H1 (cell line): ENCODE data around the gene UBE2V1. TPM values are rescaled to one million over a fixed set of nuclear protein-coding genes. Genes with fewer than 3 reads are reported as not detected.

Experiments used
- CTCF ChIA-PET: fragments of 300-600 bp; sonication (Branson Sonifier 250); formaldehyde crosslinking; loops from one replicate; lab custom pipeline; 2021; ENCODE audit not compliant: partially characterized antibody; lab: Charles Lee
- POLR2A ChIA-PET: fragments of 300-600 bp; sonication (Branson Sonifier 250); formaldehyde crosslinking; loops from one replicate; lab custom pipeline; 2021; ENCODE audit warnings: inconsistent platforms; ENCODE audit not compliant: partially characterized antibody; lab: Charles Lee
- DNase-seq, 2 experiments: peaks; one replicate each; pipeline versions ENCODE4 v3.0.0 to v3.0.0-alpha.2; 2010 to 2022; ENCODE audit warnings: low spot score in 2 of 2, low read depth in 1 of 2, mixed read lengths in 1 of 2
- FAIRE-seq: peaks from 2 replicates; lab custom pipeline; 2011; peaks lifted over from hg19 to GRCh38; lab: Jason Lieb, UNC
- H2AFZ ChIP-seq: 2 replicates; pipeline ENCODE4 v1.8.1; 2012; ENCODE audit warnings: low read length, inconsistent platforms
- H2AK5ac ChIP-seq: 2 replicates; pipeline ENCODE4 v1.6.1; 2013; ENCODE audit warnings: low read depth, low read length
- H2BK120ac ChIP-seq: replicated peaks from 2 replicates; pipeline ENCODE3; 2013; ENCODE audit warnings: low read depth, low read length, inconsistent platforms
- H2BK12ac ChIP-seq: 2 replicates; pipeline ENCODE4 v1.6.1; 2013; ENCODE audit warnings: low read depth, low read length
- H2BK15ac ChIP-seq: 2 replicates; pipeline ENCODE4 v1.6.1; 2013; ENCODE audit warnings: low read length
- H2BK20ac ChIP-seq: 2 replicates; pipeline ENCODE4 v1.6.1; 2013; ENCODE audit warnings: low read length
- H2BK5ac ChIP-seq: 2 replicates; pipeline ENCODE4 v1.6.1; 2013; ENCODE audit warnings: low read depth, low read length
- H3K14ac ChIP-seq: 2 replicates; pipeline ENCODE4 v1.6.1; 2013; ENCODE audit warnings: inconsistent platforms; ENCODE audit not compliant: insufficient read length
- H3K18ac ChIP-seq: 2 replicates; pipeline ENCODE4 v1.6.1; 2013; ENCODE audit warnings: low read length; ENCODE audit errors: extremely low read depth
- H3K23ac ChIP-seq: 2 replicates; pipeline ENCODE4 v1.6.1; 2013; ENCODE audit warnings: inconsistent platforms; ENCODE audit not compliant: insufficient read length
- H3K23me2 ChIP-seq: 2 replicates; pipeline ENCODE4 v1.6.1; 2013; ENCODE audit warnings: low read depth, low read length
- H3K27ac ChIP-seq: 2 replicates; pipeline ENCODE4 v1.6.1; 2011; ENCODE audit warnings: low read depth, low read length, inconsistent platforms
- H3K27me3 ChIP-seq, 4 experiments: replicated peaks in 1 of 4; 1 replicate in 1 of 4; 2 replicates in 3 of 4; pipeline versions ENCODE4 v1.6.1 to v1.8.1; 2011 to 2013; ENCODE audit warnings: low read length in 3 of 4, mild to moderate bottlenecking in 3 of 4, inconsistent platforms in 2 of 4, mixed read lengths in 2 of 4, moderate library complexity in 1 of 4; ENCODE audit not compliant: control insufficient read depth in 3 of 4, insufficient read depth in 3 of 4; ENCODE audit errors: extremely low read depth in 1 of 4
- H3K36me3 ChIP-seq, 4 experiments: 2 replicates each; pipeline versions ENCODE4 v1.6.1 to v1.8.1; 2011 to 2013; ENCODE audit warnings: mild to moderate bottlenecking in 4 of 4, low read length in 3 of 4, moderate library complexity in 2 of 4, control low read depth in 1 of 4, inconsistent platforms in 1 of 4; ENCODE audit not compliant: insufficient read depth in 4 of 4, control insufficient read depth in 2 of 4
- H3K4ac ChIP-seq: replicated peaks from 2 replicates; pipeline ENCODE3; 2013; ENCODE audit warnings: low read length, low read depth, mixed read lengths, inconsistent platforms; ENCODE audit not compliant: insufficient read length
- H3K4me1 ChIP-seq, 4 experiments: replicated peaks in 1 of 4; 1 replicate in 1 of 4; 2 replicates in 3 of 4; pipeline versions ENCODE4 v1.6.1 to v1.8.1; 2011 to 2013; ENCODE audit warnings: low read length in 3 of 4, inconsistent platforms in 2 of 4, mixed read lengths in 1 of 4; ENCODE audit not compliant: insufficient read depth in 4 of 4, control insufficient read depth in 3 of 4
- H3K4me2 ChIP-seq, 2 experiments: 2 replicates each; pipeline versions ENCODE4 v1.6.1 to v1.8.1; 2011 to 2013; ENCODE audit warnings: low read depth in 2 of 2, low read length in 2 of 2, control low read depth in 1 of 2, inconsistent platforms in 1 of 2, mild to moderate bottlenecking in 1 of 2; ENCODE audit not compliant: insufficient read depth in 1 of 2
- H3K4me3 ChIP-seq, 4 experiments: fragments of 200-600, 300-600 bp in 1 of 4; sonication (generic), shearing (Covaris generic), sonication (Bioruptor Twin) in 1 of 4; 2 replicates each; pipeline versions ENCODE4 v1.5.1 to v1.8.1; 2011 to 2016; ENCODE audit warnings: low read length in 4 of 4, low read depth in 3 of 4, control low read depth in 2 of 4, inconsistent platforms in 2 of 4, mild to moderate bottlenecking in 2 of 4, mixed read lengths in 1 of 4, moderate library complexity in 1 of 4; ENCODE audit not compliant: insufficient read depth in 2 of 4; ENCODE audit errors: extremely low read depth in 1 of 4
- H3K56ac ChIP-seq: replicated peaks from 2 replicates; pipeline ENCODE3; 2013; ENCODE audit warnings: low read depth, mild to moderate bottlenecking, mixed read lengths, low read length, inconsistent platforms; ENCODE audit not compliant: insufficient read length
- H3K79me1 ChIP-seq: 2 replicates; pipeline ENCODE4 v1.6.1; 2013; ENCODE audit warnings: low read depth, low read length, control low read depth
- H3K79me2 ChIP-seq, 2 experiments: 2 replicates each; pipeline versions ENCODE4 v1.6.1 to v1.8.1; 2012 to 2013; ENCODE audit warnings: low read length in 2 of 2, mild to moderate bottlenecking in 2 of 2, inconsistent platforms in 1 of 2; ENCODE audit not compliant: insufficient read depth in 2 of 2, control insufficient read depth in 1 of 2
- H3K9ac ChIP-seq, 4 experiments: replicated peaks in 1 of 4; 1 replicate in 1 of 4; 2 replicates in 3 of 4; pipeline versions ENCODE4 v1.6.1 to v1.8.1; 2011 to 2013; ENCODE audit warnings: low read depth in 3 of 4, low read length in 3 of 4, control low read depth in 2 of 4, mild to moderate bottlenecking in 2 of 4, moderate library complexity in 2 of 4, inconsistent platforms in 1 of 4; ENCODE audit errors: extremely low read depth in 1 of 4
- H3K9me3 ChIP-seq, 2 experiments: 2 replicates each; pipeline versions ENCODE4 v1.6.1 to v1.8.1; 2012 to 2013; ENCODE audit warnings: mild to moderate bottlenecking in 2 of 2, moderate library complexity in 2 of 2, control low read depth in 1 of 2, inconsistent platforms in 1 of 2, low read depth in 1 of 2, low read length in 1 of 2, mixed read lengths in 1 of 2; ENCODE audit not compliant: insufficient read depth in 2 of 2
- H4K20me1 ChIP-seq, 2 experiments: replicated peaks in 1 of 2; 2 replicates each; pipeline versions ENCODE3 to v1.8.1; 2011 to 2013; ENCODE audit warnings: inconsistent platforms in 2 of 2, low read length in 2 of 2, mild to moderate bottlenecking in 1 of 2; ENCODE audit not compliant: insufficient read depth in 2 of 2, control insufficient read depth in 1 of 2
- H4K5ac ChIP-seq: 2 replicates; pipeline ENCODE4 v1.6.1; 2013; ENCODE audit warnings: low read length, low read depth, mixed read lengths, inconsistent platforms; ENCODE audit not compliant: insufficient read length
- H4K8ac ChIP-seq: 2 replicates; pipeline ENCODE4 v1.8.0; 2013; ENCODE audit warnings: mild to moderate bottlenecking, moderate library complexity, low read length, inconsistent platforms; ENCODE audit not compliant: insufficient read depth; ENCODE audit errors: extremely low read depth
- H4K91ac ChIP-seq: replicated peaks from 2 replicates; pipeline ENCODE3; 2013; ENCODE audit warnings: low read length, mixed read lengths, inconsistent platforms; ENCODE audit not compliant: insufficient read length
- BCL11A ChIP-seq, 2 experiments: IDR thresholded peaks; one replicate each; pipeline ENCODE4 v1.6.1; 2011; ENCODE audit warnings: low read depth in 2 of 2, low read length in 2 of 2, mild to moderate bottlenecking in 2 of 2
- JUN ChIP-seq: IDR thresholded peaks from 2 replicates; pipeline ENCODE4 v1.6.1; 2011; ENCODE audit warnings: low read depth, mild to moderate bottlenecking, improper control_type of control experiment, low read length
- KDM5A ChIP-seq: fragments of 200-600 bp; IDR thresholded peaks from 2 replicates; pipeline ENCODE4 v1.7.1; 2012; ENCODE audit warnings: mild to moderate bottlenecking, low read length, inconsistent platforms, mixed read lengths
- NRF1 ChIP-seq: IDR thresholded peaks from 2 replicates; pipeline ENCODE4 v1.6.1; 2011; ENCODE audit warnings: mild to moderate bottlenecking, low read depth, low read length, improper control_type of control experiment
- RFX5 ChIP-seq: IDR thresholded peaks from 2 replicates; pipeline ENCODE4 v1.6.1; 2011; ENCODE audit warnings: low read depth, low read length, improper control_type of control experiment, borderline replicate concordance
- WGBS, 2 experiments: shearing (Covaris generic) in 1 of 2; methylation state at CpG; one replicate each; pipeline versions ENCODE4 v1.1.6 to v1.1.7; 2013 to 2015; ENCODE audit warnings: low lambda C conversion rate in 2 of 2, mixed read lengths in 2 of 2, inconsistent platforms in 1 of 2, low coverage in 1 of 2, missing lambda C conversion rate in 1 of 2; ENCODE audit not compliant: insufficient replicate concordance in 2 of 2, insufficient coverage in 1 of 2, insufficient read length in 1 of 2; ENCODE audit errors: extremely low coverage in 1 of 2, missing lambda C conversion rate in 1 of 2; 5-methylcytosine and 5-hydroxymethylcytosine counted together
- polyA plus RNA-seq, 7 experiments: library from polyadenylated mRNA; depleted of rRNA in 3 of 7; stranded (reverse) in 5 of 7; unstranded in 2 of 7; fragments of >200 nt in 5 of 7; fragments of 200-250 nt in 2 of 7; gene quantifications; 1 replicate in 5 of 7; 2 replicates in 1 of 7; 4 replicates in 1 of 7; pipeline versions ENCODE4 v1.2.1 to v1.2.3, GENCODE V29; 2011 to 2013; ENCODE audit warnings: missing spikeins in 2 of 7, mixed read lengths in 2 of 7
- total RNA-seq: library from RNA; stranded (reverse); fragmentation: NEBNext Ultra II Directional; extraction: Animal tissue kit (Norgen Biotek cat#: 25700); gene quantifications from 2 replicates; pipeline ENCODE4 v1.2.1, GENCODE V29; 2021

The UBE2V1 gene
- total and polyA plus RNA-seq, 2 of the 8 experiments (the other 6 are each of a cell fraction or from before 2014, with no cell fraction given) = 141 to 184 TPM

- H3K4me3 ChIP-seq = peak overlapping the region; percentile 60 to 94 (median 92)
- ChIA-PET POLR2A (interaction anchor here (0.6 to 8.7 kb wide), 11 partner anchors 11 to 78 kb away, joined by 3 to 87 read pairs (median 3); partner anchors contain the start of gene PEDS1), CTCF (interaction anchor here (0.6 to 1.8 kb wide), 6 partner anchors 27 to 134 kb away, joined by 3 to 7 read pairs (median 4); partner anchors contain the start of gene CEBPB)
- H3K23me2 ChIP-seq = peaks cover 10% of the 10 kb centered on the region
- no peaks in the 10 kb centered on the region for H3K9me3 ChIP-seq
- H4K91ac ChIP-seq = no peak overlapping the region
- H2BK20ac ChIP-seq = 0 out of 2 replicates have a peak overlapping the region, but pooled peaks have one; percentile 25
- FAIRE-seq (no peak), DNase-seq (no peak)
- no peak overlapping the region for H3K56ac ChIP-seq
- no peak overlapping the region for H3K14ac ChIP-seq
- H3K27me3 ChIP-seq = no peaks in the 10 kb centered on the region
- no peak overlapping the region for H3K23ac ChIP-seq
- 0 out of 2 replicates have a peak overlapping the region, but pooled peaks have one; percentile 52 for H2BK12ac ChIP-seq
- H2AFZ ChIP-seq = peak overlapping the region; percentile 87; the same call in 1 of the 2 replicates
- TF ChIP-seq KDM5A = no peak
- no peak for TF ChIP-seq BCL11A (IDR thresholded peaks at IDR 0.05; ENCODE audit: low read depth in 2 of 2, low read length in 2 of 2)
- no peak for TF ChIP-seq RFX5
- TF ChIP-seq JUN = no peak
- no peak for TF ChIP-seq NRF1
- peak overlapping the region; percentile 80 for H2BK5ac ChIP-seq
- H3K18ac ChIP-seq = no peak overlapping the region; the same call in 1 of the 2 replicates
- H2BK15ac ChIP-seq = no peak overlapping the region
- no peak overlapping the region for H2BK120ac ChIP-seq
- 0 out of 2 replicates have a peak overlapping the region, but pooled peaks have one; percentile 44 for H2AK5ac ChIP-seq
- peak overlapping the region; percentile 13 for H3K4ac ChIP-seq
- H4K8ac ChIP-seq = peak overlapping the region; percentile 94; the same call in 1 of the 2 replicates
- WGBS, 2 experiments = 33% methylated on average over 11 of the region's 11 CpGs; no CpG with 5 or more reads in 1 of the 2 experiments
- peaks cover 9% of the 10 kb centered on the region for H3K79me1 ChIP-seq
- H3K9ac ChIP-seq = peak overlapping the region; percentile 65 to 98 (median 81)
- peak overlapping the region; percentile 85 to 88 for H3K4me2 ChIP-seq
- H3K79me2 ChIP-seq = peaks cover 32 to 51% of the 10 kb centered on the region in 2 experiments
- H3K36me3 ChIP-seq = 0 out of 8 replicates have a peak, but pooled peaks cover 0 to 3% (median 0%) of the 10 kb centered on the region in 4 experiments
- H4K20me1 ChIP-seq = peaks cover 4 to 14% of the 10 kb centered on the region in 2 experiments
- H3K4me1 ChIP-seq = peaks cover 2 to 16% (median 7%) of the 10 kb centered on the region in 4 experiments; a peak in 6 of 7 replicates
- peak overlapping the region; percentile 91 for H3K27ac ChIP-seq
- H4K5ac ChIP-seq = peak overlapping the region; percentile 100
Measured at GRCh38 chr20:50113420-50114224, 672 bp upstream of the UBE2V1 start.
